ENCODE measurements around the gene TBXA2R.

The TBXA2R gene

GRCh38 chr19:3550947-3551791 lies 55.5 kb downstream of the TBXA2R start:
- DNase-seq = no peak

GRCh38 chr19:3549816-3550215 lies 56.9 kb downstream of the TBXA2R start:
- no peak for DNase-seq

DNA sequence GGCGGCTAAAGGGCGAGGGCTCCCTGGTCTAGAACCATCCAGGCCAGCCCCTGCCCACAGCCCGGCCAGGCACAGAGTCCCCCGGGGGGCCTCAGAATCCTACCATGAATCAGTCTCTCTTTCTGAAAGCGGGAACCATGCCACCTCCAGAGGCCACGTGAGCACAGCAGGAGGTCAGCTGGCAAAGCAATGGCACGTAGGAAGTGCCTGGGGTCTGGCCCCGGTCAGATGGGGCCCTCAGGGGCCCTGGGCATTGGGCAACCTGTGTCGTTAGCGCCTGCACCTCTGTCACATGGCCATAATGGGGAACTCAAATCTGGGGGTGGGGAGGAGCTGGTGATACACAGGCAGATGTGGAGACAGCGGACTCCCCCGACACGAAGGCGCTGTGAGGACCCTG lies 58.1 kb downstream of the TBXA2R start:
- no peak for DNase-seq

DNA sequence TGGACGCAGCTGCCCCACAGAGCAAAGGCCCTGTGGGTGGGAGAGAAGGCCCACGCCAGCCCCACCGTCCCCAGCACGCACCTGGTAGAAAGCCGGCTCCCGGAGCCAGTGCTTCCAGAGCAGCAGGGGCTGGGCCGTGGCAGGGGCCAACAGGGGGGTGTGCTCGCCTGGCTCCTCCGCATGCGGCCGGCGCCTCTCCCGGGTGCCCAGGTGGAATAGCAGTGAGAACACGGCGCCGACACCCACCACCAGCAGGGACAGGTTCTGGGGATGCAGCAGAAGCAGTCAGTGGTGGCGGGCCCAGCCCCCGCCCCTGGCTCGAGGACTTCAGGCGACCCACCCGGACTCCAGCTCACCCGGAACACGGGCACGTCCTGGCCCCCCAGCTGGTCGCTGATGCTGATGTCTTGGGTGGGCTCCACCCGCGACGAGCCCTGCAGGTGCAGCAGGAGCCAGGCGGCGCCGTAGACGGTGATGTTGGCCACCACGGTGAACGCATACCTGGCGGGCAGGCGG lies 58.9 kb downstream of the TBXA2R start:
- no peak for DNase-seq

DNA sequence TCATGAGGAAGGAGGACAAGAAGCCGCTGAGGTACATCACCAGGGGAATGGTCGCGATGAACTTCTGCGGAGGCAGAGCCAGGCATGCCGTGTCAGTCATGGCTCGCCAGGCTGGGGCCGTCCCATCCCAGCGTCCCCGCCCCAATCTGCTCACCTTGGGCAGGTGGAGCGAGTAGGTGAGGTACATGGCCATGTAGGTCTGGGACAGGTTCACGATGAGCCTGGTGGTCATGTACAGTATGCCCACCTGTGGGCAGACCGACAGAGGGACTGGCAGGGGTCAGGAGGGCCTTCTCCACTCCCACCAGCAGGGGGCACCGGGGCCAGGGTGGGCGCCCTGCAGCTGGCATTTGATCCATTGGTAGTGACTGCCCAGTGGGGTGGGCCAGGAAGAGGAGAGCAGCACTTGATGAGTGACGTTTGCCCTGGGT lies 59.4 kb downstream of the TBXA2R start:
- DNase-seq = no peak

DNA sequence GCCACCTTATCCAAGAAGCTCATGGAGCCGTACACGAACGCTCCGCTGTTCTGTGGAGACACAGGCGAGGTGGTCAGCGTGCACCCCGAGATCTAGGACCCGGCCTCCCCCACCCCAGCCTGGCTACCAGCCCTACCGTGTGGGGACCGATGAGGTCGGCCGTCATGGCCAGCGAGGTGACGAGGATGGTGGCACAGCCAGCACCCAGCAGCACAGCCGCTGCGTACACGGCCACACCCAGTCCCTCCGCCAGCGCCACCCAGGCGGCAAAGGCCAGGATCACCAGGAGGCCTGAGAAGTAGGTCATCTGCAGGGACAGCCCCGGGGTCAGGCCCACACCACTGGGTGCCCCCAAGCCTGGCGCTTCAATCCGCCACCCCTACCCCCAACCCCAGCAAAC lies 60.6 kb downstream of the TBXA2R start:
- DNase-seq = no peak

DNA sequence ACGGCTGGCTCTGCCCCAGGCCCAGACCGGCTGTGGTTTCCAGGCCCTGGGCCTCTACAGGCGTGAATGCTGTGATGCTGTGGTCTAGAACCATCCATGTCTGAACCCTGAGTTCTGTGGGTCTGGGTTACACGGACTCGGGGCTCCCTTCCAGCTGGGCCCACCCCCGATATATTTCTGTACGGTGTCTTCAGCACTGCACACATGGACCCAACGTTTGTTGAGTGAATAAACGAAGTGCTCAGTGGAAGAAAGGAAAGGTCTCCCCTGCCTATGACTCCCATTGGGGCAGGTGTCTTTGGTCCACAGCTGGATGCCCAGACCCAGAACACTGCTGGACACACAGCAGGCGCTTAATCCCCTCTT lies 61.0 kb downstream of the TBXA2R start:
- no peak for DNase-seq

DNA sequence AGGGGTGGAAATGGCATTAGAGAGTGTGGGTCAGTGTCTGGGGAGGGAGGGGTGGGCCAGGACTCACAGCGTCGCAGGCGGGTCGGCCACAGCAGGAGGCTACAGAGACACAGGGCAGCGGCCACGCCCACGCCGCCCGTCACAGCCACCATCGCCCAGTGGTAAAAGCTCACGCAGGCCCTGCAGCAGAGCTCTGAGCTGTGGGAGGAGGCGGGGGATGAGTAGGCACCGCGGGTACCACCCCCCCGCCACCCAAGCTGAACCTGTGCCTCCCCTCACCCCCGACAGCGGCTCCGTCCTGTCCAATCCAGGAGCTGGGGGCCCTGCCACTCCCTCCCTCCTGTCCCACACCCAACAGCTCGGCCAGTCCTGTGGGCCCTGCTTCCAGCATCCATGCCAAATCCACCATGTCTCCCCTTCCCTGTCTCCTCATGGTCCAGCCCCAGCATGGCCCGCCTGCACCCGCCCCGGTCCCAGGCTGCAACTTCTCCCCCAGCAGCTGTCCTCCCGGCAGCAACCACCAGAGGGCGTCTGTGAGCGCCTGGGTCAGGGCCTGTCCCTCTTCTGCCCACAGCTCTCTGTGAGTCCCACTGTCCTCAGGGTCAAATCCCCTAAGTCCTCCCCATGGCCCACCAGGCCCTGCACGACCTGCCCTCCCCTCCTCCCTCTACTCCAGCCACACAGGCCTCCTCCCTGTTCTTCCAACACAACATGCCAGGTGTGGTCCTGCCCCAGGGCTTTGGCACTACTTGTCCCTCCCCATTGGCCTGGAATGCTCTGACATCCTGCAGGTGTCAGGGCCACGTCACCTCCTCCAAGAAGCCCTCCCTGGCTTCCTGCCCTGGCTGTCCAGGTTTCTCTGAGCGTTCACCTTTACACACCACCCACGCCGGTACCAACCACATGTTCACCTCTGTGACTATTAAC lies 61.7 kb downstream of the TBXA2R start:
- no peak for DNase-seq
